GM18909 (cell line): ENCODE measurements around the gene GRK2.
A peak's percentile ranks its signal among the peaks of the same experiment; 100 is the strongest.
"Not testable (repeated sequence)": the region's sequence is repeated elsewhere in the genome, so short reads cannot be mapped to it uniquely, and the experiment has no call there.

ENCODE experiments used
- ATAC-seq: cut with Tn5 transposase; IDR thresholded peaks from one replicate; pipeline ENCODE4 v1.9.1; 2021; ENCODE audit warnings: mild to moderate bottlenecking; ENCODE audit not compliant: unreplicated experiment, poor library complexity

Gene GRK2

DNA sequence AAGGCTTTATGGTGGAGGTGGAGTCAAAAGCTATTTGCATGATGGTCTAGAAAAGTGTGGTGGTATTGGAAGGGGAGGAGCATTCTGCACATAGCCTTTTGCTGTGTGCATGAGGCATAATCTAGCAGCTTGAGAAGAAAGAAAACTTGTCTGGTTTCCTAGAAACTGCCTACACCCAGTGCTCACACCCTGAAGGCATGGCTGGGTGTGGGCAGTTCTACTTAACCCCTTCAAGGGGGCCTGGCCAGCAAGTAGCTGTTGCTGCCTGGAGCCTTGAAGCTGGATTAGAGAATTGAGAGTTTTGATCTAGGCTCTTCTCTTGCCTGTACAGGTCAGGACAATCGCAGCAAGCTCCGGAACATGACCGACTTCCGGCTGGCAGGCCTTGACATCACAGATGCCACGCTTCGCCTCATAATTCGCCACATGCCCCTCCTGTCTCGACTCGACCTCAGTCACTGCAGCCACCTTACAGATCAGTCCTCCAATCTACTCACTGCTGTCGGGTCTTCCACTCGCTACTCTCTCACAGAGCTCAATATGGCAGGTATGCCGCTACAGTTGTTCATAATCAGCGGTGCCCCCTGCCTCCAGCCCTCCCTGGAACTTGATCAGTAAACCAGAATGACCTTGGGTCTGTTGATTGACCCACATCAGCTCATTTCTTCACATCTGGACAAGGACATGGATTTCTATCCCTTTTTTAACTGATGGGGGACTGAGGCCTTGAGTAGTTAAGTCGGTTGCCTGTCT, 12.2 kb upstream of the GRK2 start:
- ATAC-seq, result no peak

DNA sequence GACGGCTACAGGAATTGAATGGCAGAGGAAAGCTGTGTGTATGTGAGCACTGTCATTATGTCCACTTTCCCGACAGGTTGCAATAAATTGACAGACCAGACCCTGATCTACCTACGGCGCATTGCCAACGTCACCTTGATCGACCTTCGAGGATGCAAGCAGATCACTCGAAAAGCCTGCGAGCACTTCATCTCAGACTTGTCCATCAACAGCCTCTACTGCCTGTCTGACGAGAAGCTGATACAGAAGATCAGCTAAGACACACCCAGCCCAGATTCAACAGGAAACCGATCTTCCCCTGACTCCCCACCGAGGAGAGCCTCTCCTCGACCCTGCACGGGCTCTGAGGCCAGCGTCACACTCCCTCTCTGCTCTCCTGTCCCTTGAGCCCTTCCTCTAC, 11.5 kb upstream of the GRK2 start:
- ATAC-seq, result no peak

DNA sequence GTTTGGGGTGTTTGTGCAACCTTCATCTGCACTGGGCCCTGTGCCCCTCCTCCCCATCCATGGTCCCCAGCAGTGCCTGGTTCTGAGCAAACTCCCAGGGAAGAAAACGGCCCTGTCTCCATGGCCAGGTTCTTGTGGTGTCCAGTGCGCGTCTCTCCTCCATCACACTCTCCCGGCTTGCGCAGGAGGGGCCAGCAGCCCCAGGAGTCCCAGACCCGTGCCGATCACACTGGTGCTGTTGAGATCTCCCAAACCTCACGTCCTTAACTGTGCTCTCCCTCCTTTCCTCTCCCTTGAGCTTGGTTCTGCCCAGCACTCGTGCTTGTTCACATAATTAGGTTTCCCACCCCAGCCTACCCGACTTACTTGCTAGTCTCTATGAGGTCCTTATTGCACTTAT, 10.9 kb upstream of the GRK2 start:
- ATAC-seq, result no peak

DNA sequence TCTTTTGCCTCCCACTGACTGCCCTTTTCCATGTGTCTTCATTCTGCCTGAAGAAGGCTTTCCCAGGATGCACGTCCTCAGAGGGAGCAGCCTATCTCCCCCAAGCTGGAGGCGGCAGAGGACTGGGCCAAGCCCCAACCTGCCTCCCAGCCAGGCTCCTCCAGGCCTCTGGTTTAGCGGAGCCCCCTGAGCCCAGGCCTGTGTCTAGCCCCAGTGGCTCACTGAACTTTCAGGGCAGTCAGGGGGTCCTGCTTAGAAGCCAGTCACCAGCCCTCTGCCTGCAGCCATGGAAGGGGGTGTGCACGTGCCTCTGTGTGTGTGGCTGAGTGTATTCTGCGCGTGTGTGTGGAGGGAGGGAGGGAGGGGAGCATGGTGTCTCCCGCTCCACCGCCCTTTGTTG, 10.4 kb upstream of the GRK2 start:
- no peak for ATAC-seq

DNA sequence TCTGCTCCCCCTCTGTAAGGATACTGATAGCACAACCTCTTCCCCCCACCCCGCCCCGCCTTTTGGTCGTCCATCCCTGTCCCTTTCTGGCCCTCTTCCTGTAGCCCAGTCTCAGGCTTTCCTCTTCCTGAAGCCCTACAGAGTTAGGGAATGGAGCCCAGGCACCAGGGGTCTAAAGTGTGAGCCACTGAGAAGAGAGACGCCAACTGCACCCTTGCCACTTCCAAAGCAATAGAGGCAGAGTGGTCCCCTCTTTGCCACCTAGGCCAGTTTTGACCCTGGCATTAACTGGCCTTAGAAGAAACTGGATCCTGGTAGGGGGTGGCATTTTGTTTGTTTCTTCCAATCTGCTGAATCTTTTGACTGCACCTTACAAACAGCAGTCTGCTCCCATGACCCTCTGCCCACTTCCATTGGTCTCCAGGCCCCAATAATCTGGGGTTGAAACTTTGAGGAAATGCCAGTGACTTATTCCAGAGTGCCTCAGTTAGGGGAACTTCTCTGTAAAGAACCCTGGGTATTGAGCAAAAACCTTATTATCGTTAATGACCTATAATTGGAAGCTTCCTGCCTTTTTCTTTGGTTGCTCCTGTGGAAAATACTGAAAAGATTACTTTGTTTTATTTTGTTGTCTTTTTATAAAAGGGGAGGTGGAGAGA, 9.7 kb upstream of the GRK2 start:
- ATAC-seq, result no peak

DNA sequence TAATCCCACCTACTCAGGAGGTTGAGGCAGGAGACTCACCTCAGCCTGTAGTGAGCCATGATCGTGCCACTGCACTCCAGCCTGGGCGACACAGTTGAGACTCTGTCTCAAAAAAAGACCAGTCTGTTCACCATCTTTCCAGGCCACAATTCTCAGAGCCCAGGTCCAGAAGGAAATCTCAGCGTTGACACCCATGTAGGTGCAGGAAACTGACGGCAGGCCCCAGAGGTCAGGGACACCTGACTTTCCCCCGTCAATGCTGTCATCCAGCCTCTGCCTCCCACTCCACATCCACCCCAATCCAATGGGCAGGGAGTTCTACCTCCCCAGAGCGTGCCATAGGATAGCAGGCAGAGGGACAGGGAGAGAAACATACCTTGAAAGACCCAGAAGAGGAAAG, 5.9 kb upstream of the GRK2 start:
- no peak for ATAC-seq

DNA sequence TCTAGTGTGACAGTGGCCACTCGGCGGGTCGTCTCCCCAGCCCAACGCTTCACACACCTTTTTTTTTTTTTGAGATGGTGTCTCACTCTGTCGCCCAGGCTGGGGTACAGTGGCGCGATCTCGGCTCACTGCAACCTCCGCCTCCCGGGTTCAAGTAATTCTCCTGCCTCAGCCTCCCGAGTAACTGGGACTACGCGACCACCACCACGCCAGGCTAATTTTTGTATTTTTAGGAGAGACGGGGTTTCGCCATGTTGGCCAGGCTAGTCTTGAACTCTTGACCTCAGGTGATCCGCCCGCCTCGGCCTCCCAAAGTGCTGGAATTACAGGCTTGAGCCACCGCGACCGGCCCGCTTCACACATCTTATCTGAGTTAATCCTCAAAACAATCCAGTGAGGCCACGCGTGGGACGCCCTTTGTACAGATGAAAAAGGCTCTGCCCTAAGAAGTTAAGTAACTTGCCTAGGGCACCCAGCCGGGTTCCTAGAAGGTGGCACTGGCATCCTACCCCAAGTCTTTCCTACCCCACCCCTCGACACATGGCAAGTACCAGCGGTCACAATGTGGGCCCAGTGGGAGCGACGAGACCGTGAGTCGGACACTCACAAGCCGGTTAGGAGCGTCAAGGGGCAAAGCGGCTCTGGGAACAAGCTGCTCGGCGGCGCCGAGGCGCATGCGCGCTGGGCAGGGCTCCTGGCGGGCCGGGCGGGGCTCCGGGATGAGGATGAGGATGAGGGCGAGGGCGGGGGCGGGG, 5.2 kb upstream of the GRK2 start:
- ATAC-seq, result not testable (repeated sequence)

DNA sequence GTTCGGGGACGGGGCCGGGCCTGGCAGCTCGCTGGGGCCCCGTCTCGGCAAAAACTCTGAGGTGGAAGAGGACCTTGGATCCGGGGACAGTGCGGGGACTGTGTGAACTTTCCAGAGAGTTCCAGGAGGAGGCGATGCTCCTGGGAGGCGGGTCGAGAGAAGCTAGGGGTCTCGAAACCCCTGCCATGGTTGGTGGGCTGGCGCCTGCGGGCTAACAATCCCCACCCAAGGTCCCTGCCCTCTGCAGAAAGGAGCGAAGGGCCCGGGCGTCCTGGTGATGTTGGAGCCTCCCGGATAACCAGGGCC, 4.7 kb upstream of the GRK2 start:
- ATAC-seq, result no peak

DNA sequence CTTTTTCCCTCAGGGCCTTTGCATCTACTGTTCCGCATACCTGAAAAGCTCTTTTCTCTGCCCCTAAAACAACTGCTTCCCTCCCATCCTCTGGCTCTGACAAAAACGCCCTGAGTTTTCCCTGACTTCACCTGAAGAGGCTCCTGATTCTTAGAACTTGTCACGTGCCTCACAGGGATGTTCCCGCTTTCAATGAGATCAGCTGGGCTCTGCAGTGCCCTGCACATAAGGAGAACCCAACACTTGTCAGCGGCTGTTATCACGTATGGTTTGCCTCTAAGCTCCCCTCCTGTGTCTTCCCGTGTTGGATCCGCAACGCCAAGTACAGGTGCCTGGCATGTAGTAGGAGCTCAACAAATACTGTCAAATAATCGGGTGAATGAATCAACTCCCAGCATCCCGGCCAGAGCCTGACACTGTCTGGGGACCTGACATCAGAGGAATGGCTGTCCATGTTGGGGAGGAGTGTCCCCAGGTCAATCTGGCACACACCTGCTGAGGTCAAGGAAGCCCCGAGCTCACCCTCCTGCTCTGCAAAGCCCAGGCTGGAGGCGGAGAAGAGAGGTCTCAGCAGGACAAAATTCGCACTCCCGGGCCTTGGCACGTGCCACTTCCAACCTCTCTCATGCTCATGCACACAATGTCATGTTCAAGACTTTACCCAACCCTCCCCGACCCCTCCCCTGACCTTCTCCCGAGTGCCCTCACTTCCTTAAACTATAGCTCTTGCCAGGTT, 4.2 kb upstream of the GRK2 start:
- ATAC-seq, result no peak

DNA sequence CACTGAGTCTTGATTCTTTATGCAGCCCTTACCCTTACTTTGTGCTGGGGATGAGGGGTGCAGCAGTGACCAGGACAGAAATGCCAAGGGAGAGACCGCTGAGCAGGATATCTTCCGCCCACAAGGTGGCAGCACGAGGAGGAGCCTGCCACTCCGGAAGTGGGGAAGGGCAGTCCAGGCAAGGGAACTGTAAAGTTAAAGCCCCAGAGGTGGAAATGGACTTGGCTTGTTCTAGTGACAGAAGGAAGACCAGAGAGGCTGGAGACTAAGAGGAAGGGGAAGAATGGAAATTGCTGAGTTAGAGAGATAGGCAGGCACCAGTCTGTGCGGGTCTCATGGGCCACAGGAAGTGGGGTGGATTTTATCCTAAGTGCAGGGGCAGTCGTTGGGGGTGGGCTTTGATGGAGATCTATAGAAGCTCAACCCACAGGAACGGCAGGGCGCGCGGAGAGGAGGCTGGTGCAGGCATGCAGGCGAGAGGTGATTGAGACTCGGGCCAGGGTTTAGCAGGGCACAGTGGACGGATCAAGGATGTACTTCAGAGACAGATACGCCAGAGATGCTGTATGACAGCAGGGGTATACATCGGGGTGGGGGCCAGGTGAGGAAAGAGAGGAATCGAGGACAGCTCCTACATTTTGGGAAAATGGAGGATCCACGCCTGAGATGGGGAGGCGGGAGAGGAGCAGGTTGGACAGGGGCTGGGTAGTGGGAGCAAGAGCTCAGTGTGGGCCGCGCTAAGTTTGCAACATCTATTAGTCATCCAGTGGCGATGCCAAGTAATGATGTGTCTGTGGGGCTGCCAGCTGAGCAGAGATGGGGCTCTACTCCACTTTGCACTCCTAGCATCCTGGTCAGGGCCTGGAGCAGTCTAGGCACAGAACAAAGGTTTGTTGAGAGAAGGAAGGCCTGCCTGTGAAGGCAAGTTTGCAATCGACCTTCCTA, 3.3 kb upstream of the GRK2 start:
- ATAC-seq, result no peak

DNA sequence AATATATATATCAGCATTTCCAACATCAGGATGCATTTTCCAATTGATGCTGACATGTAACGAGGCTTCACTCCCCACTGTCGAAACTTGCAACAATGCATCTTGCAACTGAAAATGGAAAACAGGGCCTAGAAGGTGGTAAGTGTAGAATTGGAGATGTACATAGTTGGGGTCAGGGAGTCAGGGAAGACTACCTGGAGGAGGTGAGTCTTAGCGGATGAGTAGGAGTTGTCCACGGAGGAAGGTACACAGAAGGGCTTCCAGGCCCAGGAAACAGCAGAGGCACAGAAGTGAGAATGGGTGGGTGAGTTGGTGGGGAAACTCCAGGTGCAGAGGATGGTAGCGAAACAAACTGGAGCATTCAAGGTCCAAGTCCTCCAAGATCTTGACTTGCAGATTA, 2.0 kb upstream of the GRK2 start:
- ATAC-seq, result no peak

DNA sequence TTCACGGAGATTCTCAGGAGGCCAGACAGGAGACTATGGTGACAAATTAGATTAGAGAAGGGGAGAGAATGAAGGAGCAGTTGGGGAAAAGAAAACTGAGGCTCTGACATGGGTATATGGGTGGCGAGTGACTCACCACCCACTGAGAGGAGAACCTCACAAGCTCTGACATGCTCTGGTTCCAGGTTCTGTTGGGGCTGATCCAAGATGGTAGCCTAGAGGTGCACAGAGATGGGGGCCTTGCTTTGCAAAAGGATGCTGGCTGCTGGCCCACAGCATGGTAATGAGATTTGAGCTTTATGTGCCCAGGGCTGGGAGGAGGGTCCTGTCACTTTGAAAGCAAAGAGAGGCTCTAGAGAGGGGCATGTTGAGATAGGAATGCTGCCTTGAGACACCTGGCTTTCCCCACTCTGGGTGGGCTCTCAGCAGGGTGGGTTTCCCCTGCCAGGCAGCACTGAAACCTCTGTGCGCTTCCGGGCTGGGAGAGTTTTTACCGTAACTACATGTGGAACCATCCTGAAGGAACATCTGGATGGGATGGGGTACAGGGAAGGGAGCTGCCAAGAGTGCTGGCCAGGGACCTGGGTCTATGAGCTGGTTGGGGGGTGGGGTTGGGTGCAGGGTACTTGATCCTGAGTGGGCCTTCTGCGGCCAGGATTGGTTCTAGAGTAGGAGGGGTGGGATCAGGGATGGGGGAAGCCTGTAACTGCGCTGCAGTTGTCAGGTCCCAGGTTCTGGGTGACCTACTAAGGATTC, 1.2 kb upstream of the GRK2 start:
- no peak for ATAC-seq

DNA sequence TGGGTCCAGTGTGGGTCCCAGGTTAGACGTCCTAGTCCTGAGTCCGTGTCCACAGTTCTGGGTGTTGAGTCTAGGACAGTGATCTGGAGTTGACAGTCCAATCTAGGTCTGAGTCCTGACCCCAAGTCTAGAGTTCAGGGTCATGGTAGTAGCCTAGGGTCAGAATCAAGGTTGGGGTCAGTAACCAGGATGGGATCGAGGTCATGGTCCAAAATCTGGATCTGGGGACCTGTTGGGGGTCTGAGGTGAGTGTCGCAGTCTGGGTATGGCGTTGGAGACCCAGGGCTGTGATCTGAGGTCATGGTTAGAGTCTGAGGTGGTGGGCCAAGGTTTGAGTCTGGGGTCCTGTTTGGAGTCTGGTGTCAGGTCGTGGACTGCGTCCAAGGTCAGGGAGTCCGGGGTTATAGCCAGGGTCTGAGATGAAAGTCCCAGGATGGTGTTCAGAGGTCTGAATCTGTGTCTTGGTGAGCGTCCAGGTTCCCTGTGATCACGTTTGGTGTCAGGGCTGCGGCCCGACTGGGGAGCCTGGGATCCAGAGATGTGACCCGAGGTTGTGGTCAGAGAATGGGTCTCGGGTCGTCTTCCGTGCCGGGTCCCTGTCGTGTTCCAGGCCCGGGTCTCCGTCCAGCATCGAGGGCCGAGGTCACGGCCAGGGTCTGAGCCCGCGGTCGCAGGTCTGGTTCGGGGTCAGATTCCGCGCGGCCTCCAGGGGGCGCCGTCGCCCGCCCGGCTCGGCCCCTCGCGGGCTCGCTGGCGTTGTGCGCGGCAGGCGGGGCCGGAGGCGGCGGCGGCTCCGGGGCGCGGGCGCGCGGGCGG, 432 bp upstream of the GRK2 start:
- peak; percentile 59 for ATAC-seq

DNA sequence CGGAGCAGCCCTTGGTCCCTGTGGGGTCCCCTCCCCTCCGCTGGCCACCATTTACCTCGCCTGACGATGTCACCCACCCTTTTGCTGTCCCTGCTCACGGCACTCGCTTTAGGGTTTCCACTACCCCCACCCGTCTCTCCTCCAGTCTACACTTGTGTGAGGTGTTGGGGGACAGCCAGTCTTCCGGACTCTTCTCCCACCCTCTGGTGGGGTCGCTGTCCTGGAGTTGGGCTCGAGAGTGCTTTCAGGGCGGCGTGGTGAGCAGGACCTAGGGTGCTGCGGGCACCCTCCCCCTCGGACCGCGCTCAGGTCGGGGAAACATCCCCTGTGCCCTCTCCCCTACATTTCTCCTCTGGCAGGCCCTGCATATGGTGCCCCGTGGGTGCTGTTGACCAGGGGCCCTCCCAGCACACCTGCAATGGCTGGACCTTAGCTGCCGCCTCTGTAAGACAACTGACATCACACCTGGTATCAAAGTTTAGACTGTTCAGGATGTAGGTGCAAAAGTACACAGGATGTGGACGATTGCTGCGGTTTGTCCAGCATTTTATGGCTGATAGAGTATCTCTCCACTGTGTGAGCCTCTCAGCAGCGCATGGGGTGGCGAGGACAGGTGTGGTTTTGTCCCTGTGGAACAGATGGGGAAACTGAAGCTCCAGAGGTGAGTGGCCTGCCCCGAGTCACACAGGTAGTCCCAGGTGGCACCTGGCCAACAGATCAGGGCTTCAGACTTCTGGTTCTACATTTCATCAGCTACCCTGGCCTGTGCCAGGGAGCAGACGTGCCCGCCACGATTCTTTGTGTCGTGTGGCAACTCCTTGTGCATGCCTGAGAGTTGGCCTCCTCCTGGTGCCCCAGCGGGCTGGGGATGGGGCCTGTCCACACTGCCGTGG, 1.2 kb downstream of the GRK2 start:
- ATAC-seq, result no peak

DNA sequence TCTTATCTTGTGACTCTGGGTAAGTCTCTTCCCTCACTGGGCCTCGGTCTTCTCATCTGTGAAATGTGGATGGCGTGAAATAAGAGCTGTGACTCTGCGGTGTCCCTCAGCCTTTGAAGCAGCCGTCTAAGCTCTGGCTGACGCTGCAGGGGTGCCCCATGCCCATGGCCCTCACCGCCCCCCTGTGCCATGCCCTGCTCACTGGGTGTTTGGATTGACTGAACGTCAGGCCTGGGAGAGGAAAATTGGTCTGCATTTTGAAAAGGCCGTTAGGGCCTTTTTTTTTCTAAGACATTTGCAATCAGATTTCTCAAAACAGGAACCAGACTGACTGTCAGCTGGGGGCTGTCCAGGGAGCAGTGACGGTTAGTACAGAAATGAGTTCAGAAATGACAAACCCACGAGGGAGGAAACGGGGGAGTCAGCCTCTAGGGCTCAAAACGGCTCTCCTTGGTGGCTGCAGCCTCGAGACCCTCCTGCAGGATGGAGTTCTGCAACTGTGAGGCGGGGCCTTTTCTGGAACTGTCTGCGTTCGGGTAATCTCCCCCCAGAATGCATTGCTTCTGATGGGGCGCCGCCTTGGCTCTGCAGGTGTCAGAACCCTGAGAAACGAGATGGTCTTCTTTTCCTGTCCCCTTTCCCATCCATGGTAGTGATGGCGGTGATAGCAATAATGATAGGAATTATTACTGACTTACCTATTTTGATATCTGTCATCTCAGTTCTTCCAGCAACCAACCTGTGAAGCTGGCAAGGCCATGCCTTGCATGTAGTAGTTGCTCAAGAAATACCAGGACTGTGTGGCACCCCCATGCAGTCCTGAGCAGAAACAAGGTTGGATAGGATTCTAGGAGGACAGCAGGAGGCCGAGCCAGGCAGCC, 2.0 kb downstream of the GRK2 start:
- ATAC-seq, result peak; percentile 31

DNA sequence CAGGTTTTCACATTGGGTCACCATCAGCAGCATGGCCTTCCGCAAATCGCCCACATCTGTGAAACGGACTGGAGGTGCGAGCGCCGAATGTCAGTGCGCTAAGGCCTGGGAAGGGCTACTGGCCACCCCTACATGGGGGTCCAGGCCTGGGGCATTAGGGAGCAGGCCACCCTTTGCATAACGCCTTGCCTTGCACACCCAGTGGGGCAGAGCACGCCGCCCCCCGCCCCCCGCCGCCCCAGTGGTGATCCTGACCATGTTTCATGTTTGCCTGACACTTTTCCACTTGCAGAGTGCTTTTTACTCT, 2.6 kb downstream of the GRK2 start:
- ATAC-seq, result no peak
